Calu3 (cell line): ENCODE data around the gene SLC24A3. TPM values are rescaled to one million over a fixed set of nuclear protein-coding genes. Genes with fewer than 3 reads are reported as not detected.

Source experiments
- BruUV-seq: library from RNA; stranded (reverse); fragments of 400-500 nt; replicated peaks from 2 replicates; lab custom pipeline; 2021; lab: Mats Ljungman, UMichigan
- CTCF ChIA-PET: fragments of 300-600 bp; sonication (Branson Sonifier 250); formaldehyde crosslinking; loops from one replicate; lab custom pipeline; 2022; ENCODE audit warnings: antibody characterized with exemption; lab: Charles Lee
- DNase-seq: peaks from one replicate; pipeline ENCODE4 v3.0.0; 2022
- H3K27ac Mint-ChIP-seq: one replicate; pipeline ENCODE4 v1.8.0; 2022; ENCODE audit warnings: mixed read lengths; ENCODE audit not compliant: unreplicated experiment
- H3K27me3 Mint-ChIP-seq: one replicate; pipeline ENCODE4 v1.8.0; 2022; ENCODE audit warnings: mixed read lengths; ENCODE audit not compliant: unreplicated experiment
- H3K36me3 Mint-ChIP-seq: one replicate; pipeline ENCODE4 v1.8.0; 2022; ENCODE audit warnings: mild to moderate bottlenecking, moderate library complexity, mixed read lengths; ENCODE audit not compliant: insufficient read depth, unreplicated experiment
- H3K4me1 Mint-ChIP-seq: one replicate; pipeline ENCODE4 v1.8.0; 2022; ENCODE audit warnings: mild to moderate bottlenecking, low read depth, mixed read lengths; ENCODE audit not compliant: unreplicated experiment
- H3K4me3 Mint-ChIP-seq: one replicate; pipeline ENCODE4 v1.8.0; 2022; ENCODE audit warnings: mild to moderate bottlenecking, low read depth, moderate library complexity, mixed read lengths; ENCODE audit not compliant: unreplicated experiment
- H3K9me3 Mint-ChIP-seq: one replicate; pipeline ENCODE4 v1.8.0; 2022; ENCODE audit warnings: low read depth, mixed read lengths; ENCODE audit not compliant: unreplicated experiment
- intact Hi-C: fragments of 100-400 bp; cut with micrococcal nuclease; formaldehyde crosslinking; loops from one replicate; pipeline ENCODE4 v1.10.0; 2022; ENCODE audit not compliant: unreplicated experiment
- total RNA-seq: library from RNA; stranded (reverse); gene quantifications from 2 replicates; pipeline ENCODE4 v1.2.3, GENCODE V29; 2022
- TF ChIP-seq, protein P1 (sequence below): fragments of 200-600 bp; IDR thresholded peaks from one replicate; pipeline ENCODE4 v1.8.0; 2022; ENCODE audit warnings: antibody characterized with exemption; ENCODE audit not compliant: unreplicated experiment

The SLC24A3 gene
- total RNA-seq, 1 experiment from 2014 or later = not detected

DNA sequence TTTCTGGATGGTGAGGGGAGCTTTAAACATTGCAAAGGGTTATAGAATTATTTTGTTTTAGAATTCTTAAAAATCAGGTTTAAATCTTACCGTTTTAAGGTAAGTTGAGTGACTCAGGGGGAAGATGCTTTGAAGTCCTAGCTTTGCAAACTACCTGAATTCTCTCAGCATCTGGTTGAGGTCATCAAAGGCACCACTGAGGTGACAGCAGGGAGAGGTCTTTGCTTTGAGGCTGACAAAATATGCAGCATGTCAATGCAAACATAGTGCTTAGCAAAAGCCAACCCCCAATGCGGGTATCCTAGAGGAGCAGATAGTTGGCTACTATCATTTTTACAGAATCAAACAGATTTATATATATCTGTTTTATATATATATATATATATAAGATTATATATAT lies 219.5 kb downstream of the SLC24A3 start:
- TF ChIP-seq, protein P1, sequence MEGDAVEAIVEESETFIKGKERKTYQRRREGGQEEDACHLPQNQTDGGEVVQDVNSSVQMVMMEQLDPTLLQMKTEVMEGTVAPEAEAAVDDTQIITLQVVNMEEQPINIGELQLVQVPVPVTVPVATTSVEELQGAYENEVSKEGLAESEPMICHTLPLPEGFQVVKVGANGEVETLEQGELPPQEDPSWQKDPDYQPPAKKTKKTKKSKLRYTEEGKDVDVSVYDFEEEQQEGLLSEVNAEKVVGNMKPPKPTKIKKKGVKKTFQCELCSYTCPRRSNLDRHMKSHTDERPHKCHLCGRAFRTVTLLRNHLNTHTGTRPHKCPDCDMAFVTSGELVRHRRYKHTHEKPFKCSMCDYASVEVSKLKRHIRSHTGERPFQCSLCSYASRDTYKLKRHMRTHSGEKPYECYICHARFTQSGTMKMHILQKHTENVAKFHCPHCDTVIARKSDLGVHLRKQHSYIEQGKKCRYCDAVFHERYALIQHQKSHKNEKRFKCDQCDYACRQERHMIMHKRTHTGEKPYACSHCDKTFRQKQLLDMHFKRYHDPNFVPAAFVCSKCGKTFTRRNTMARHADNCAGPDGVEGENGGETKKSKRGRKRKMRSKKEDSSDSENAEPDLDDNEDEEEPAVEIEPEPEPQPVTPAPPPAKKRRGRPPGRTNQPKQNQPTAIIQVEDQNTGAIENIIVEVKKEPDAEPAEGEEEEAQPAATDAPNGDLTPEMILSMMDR = no peak
- CTCF ChIA-PET = no interaction called here
- no peaks in the 10 kb centered on the region for H3K9me3 Mint-ChIP-seq
- H3K4me1 Mint-ChIP-seq = no peaks in the 10 kb centered on the region
- peaks cover 4% of the 10 kb centered on the region for H3K27me3 Mint-ChIP-seq
- no peaks in the 10 kb centered on the region for H3K36me3 Mint-ChIP-seq
- DNase-seq = no peak
- H3K4me3 Mint-ChIP-seq = no peak overlapping the region
- no peak overlapping the region for H3K27ac Mint-ChIP-seq
- BruUV-seq = no TSS peak
- intact Hi-C loops = no loop called here

DNA sequence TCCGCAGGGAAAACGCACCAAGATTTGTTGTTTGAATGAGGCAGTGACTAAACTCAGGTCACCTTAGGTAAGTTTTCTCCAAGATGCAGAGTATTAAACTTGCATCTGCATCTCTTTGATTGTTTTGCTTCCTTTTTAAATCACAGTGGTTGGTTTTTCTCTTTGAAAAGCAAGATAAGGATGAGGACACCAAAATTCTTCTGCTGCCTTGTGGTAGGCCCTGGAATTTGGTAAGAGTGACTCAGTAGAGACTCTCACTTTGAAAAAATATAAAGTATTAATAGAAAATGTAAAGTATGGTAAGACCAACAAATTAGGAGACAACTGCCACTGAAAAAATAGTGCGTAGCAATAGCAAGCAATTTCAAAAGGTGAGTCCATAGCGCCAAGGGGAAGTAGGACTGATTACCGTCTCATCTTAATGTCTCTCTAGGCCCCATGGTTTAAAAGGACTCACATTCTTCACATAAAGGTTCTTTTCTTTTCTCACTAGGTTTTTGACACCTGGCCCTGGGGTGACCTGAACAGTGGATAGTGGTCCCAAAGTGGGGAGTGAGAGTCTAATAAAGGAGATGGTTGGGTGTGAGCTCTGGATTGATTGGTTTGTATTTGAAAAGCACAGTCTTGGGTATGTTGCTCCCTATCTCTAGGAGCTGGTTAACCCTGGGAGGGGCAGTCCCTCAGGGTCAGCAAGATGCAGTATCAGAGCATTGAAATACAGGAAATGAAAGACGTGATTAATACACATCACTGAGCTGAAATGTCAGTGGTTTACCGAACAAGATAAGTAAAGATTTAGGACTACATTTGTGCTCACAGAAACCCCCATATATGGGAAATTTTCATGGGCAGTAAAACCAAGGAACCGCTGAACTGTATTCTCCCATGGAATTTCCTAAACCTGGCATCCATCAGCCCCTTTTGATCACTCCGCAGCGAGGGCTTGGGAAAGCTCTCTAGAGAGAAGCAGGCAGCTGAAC lies 221.2 kb downstream of the SLC24A3 start:
- H3K27ac Mint-ChIP-seq = no peak overlapping the region
- H3K4me1 Mint-ChIP-seq = no peaks in the 10 kb centered on the region
- DNase-seq = no peak
- BruUV-seq = no TSS peak
- CTCF ChIA-PET = no interaction called here
- no peaks in the 10 kb centered on the region for H3K27me3 Mint-ChIP-seq
- H3K4me3 Mint-ChIP-seq = no peak overlapping the region
- H3K9me3 Mint-ChIP-seq = no peaks in the 10 kb centered on the region
- intact Hi-C loops = no loop called here
- no peaks in the 10 kb centered on the region for H3K36me3 Mint-ChIP-seq
- TF ChIP-seq, protein P1 = no peak

DNA sequence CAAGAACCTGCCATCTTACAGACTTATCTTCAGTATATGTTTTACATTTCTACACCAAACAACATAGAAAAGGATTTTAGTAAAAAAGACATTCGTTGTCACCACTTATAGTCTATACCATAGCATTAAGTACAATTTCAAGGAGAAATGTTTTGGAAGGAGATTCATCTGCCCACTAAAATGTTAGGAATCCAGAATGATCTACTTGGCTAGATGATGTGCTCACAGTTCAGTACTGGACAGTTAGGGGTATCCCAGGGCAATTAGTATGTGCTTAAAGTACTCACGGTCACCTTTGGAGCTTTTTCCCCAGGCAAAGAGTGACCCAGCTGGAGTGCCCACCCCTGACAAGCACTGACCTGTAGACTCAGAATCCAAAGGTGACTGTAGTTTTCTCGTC lies 222.9 kb downstream of the SLC24A3 start:
- no peaks in the 10 kb centered on the region for H3K36me3 Mint-ChIP-seq
- intact Hi-C loops = no loop called here
- H3K27ac Mint-ChIP-seq = no peak overlapping the region
- no peaks in the 10 kb centered on the region for H3K9me3 Mint-ChIP-seq
- no peak overlapping the region for H3K4me3 Mint-ChIP-seq
- BruUV-seq = no TSS peak
- TF ChIP-seq, protein P1 = no peak
- no peaks in the 10 kb centered on the region for H3K4me1 Mint-ChIP-seq
- no peak for DNase-seq
- CTCF ChIA-PET = no interaction called here
- H3K27me3 Mint-ChIP-seq = no peaks in the 10 kb centered on the region

DNA sequence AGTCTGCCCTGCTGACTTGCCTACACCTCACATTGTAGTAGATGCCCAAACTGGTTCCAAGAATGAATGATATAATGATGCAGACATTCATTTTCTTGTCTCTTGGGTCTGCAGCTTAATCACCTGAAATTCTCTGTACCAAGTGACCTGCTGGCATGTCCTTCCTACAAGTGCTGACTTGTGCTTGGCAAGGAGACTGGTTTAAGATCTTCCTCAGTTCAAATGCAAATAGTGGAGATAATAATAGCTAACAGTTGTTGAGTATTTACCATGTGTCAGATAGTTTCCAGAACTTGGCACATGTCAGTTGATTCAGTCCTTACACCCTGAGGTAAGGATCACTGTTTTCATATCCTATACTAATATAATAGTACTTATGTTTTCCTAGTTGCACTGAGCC lies 223.4 kb downstream of the SLC24A3 start:
- TF ChIP-seq, protein P1 = no peak
- Mint-ChIP-seq H3K27me3 (no peaks in the 10 kb centered on the region), H3K4me1 (no peaks in the 10 kb centered on the region), H3K36me3 (no peaks in the 10 kb centered on the region), H3K27ac (no peak overlapping the region), H3K4me3 (no peak overlapping the region), H3K9me3 (no peaks in the 10 kb centered on the region)
- BruUV-seq = no TSS peak
- CTCF ChIA-PET = no interaction called here
- DNase-seq = no peak
- intact Hi-C loops = no loop called here
